ENCODE data around the gene TSR1.
A peak's percentile ranks its signal among the peaks of the same experiment; 100 is the strongest.

TSR1 gene

GRCh38 chr17:2375406-2375805, 39.1 kb upstream of the TSR1 start:
- H3K36me3 ChIP-seq (replicated peaks in 1 of 2; ENCODE audit: control insufficient read depth in 2 of 2, insufficient read depth in 2 of 2, low read length in 2 of 2): peaks cover 47 to 84% of the 10 kb centered on the region in 2 donors

GRCh38 chr17:2374549-2375285, 38.5 kb upstream of the TSR1 start:
- no peak for DNase-seq (ENCODE audit: low spot score)
- H2AK5ac ChIP-seq (ENCODE audit: low read depth, low read length): no peak overlapping the region
- WGBS, 2 donors (ENCODE audit: extremely low coverage in 2 of 2, insufficient read length in 2 of 2, insufficient replicate concordance in 1 of 2): no CpG with 5 or more reads among the region's 11 CpGs
- peak overlapping the region; percentile 34 for H3K23ac ChIP-seq (ENCODE audit: low read depth, low read length, poor library complexity)
- no peak overlapping the region for H3K27ac ChIP-seq (replicated peaks; ENCODE audit: low read length)
- H2AFZ ChIP-seq (ENCODE audit: low read length): no peak overlapping the region
- H3K9me3 ChIP-seq (replicated peaks in 1 of 2; ENCODE audit: control insufficient read depth in 2 of 2, insufficient read depth in 1 of 2, low read depth in 1 of 2, low read length in 2 of 2): peaks cover 0 to 1% of the 10 kb centered on the region in 2 donors
- H4K91ac ChIP-seq (ENCODE audit: low read depth, low read length, poor library complexity): no peak overlapping the region
- no peak overlapping the region for H3K4me3 ChIP-seq (ENCODE audit: low read length in 2 of 2)
- H3K4me1 ChIP-seq (ENCODE audit: control insufficient read depth in 2 of 2, insufficient read depth in 1 of 2, low read depth in 1 of 2, low read length in 2 of 2): peaks cover under 1% of the 10 kb centered on the region in 2 donors
- H3K36me3 ChIP-seq (replicated peaks in 1 of 2; ENCODE audit: control insufficient read depth in 2 of 2, insufficient read depth in 2 of 2, low read length in 2 of 2): peaks cover 48 to 77% of the 10 kb centered on the region in 2 donors
- no peak overlapping the region for H4K8ac ChIP-seq (ENCODE audit: low read depth, low read length)
- no peak overlapping the region for H3K4ac ChIP-seq (ENCODE audit: low read length)
- H3K18ac ChIP-seq (ENCODE audit: low read length): no peak overlapping the region
- H2BK15ac ChIP-seq (ENCODE audit: low read length): no peak overlapping the region
- H2BK5ac ChIP-seq (ENCODE audit: low read length): no peak overlapping the region
- H3K27me3 ChIP-seq (ENCODE audit: control insufficient read depth in 3 of 3, insufficient read depth in 3 of 3, low read depth in 1 of 3, low read length in 3 of 3): no peaks in the 10 kb centered on the region
- H3K79me1 ChIP-seq (ENCODE audit: low read depth, low read length): no peaks in the 10 kb centered on the region
- H3K14ac ChIP-seq (ENCODE audit: low read length): no peak overlapping the region
- no peak overlapping the region for H2BK120ac ChIP-seq (ENCODE audit: low read depth, low read length)
- H3K9ac ChIP-seq (ENCODE audit: low read depth, low read length, poor library complexity): no peak overlapping the region
- H2BK12ac ChIP-seq (ENCODE audit: low read length): no peak overlapping the region
- H3K4me2 ChIP-seq (ENCODE audit: insufficient read depth, low read length, poor library complexity, severe bottlenecking): no peak overlapping the region

More at GRCh38 chr17:2375406-2375805, 39.1 kb upstream of the TSR1 start:
- H3K4me1 ChIP-seq (ENCODE audit: control insufficient read depth in 2 of 2, insufficient read depth in 1 of 2, low read depth in 1 of 2, low read length in 2 of 2): no peaks in the 10 kb centered on the region
- no peaks in the 10 kb centered on the region for H3K27me3 ChIP-seq (ENCODE audit: control insufficient read depth in 3 of 3, insufficient read depth in 3 of 3, low read depth in 1 of 3, low read length in 3 of 3)
- WGBS, 2 donors (ENCODE audit: extremely low coverage in 2 of 2, insufficient read length in 2 of 2, insufficient replicate concordance in 1 of 2): no CpG with 5 or more reads among the region's 19 CpGs
- no peak overlapping the region for H3K27ac ChIP-seq (replicated peaks; ENCODE audit: low read length)
- H3K4me3 ChIP-seq (ENCODE audit: low read length in 2 of 2): no peak overlapping the region
- no peak overlapping the region for H3K4me2 ChIP-seq (ENCODE audit: insufficient read depth, low read length, poor library complexity, severe bottlenecking)
- H2AFZ ChIP-seq (ENCODE audit: low read length): no peak overlapping the region
- no peak overlapping the region for H2BK5ac ChIP-seq (ENCODE audit: low read length)
- H3K9me3 ChIP-seq (replicated peaks in 1 of 2; ENCODE audit: control insufficient read depth in 2 of 2, insufficient read depth in 1 of 2, low read depth in 1 of 2, low read length in 2 of 2): peaks cover 0 to 1% of the 10 kb centered on the region in 2 donors
- DNase-seq (ENCODE audit: low spot score): no peak
- no peak overlapping the region for H4K8ac ChIP-seq (ENCODE audit: low read depth, low read length)
- H2BK12ac ChIP-seq (ENCODE audit: low read length): no peak overlapping the region
- H3K14ac ChIP-seq (ENCODE audit: low read length): no peak overlapping the region
- H2BK15ac ChIP-seq (ENCODE audit: low read length): no peak overlapping the region
- H4K91ac ChIP-seq (ENCODE audit: low read depth, low read length, poor library complexity): no peak overlapping the region
- no peak overlapping the region for H3K9ac ChIP-seq (ENCODE audit: low read depth, low read length, poor library complexity)
- no peak overlapping the region for H2BK120ac ChIP-seq (ENCODE audit: low read depth, low read length)
- no peaks in the 10 kb centered on the region for H3K79me1 ChIP-seq (ENCODE audit: low read depth, low read length)
- no peak overlapping the region for H3K4ac ChIP-seq (ENCODE audit: low read length)
- H2AK5ac ChIP-seq (ENCODE audit: low read depth, low read length): no peak overlapping the region
- no peak overlapping the region for H3K18ac ChIP-seq (ENCODE audit: low read length)
- H3K23ac ChIP-seq (ENCODE audit: low read depth, low read length, poor library complexity): peak overlapping the region; percentile 34

- no peaks in the 10 kb centered on the region for H3K27me3 ChIP-seq (ENCODE audit: control insufficient read depth in 3 of 3, insufficient read depth in 3 of 3, low read depth in 1 of 3, low read length in 3 of 3)
- H3K9ac ChIP-seq (ENCODE audit: low read depth, low read length, poor library complexity): no peak overlapping the region
- no peak for DNase-seq (ENCODE audit: low spot score)
- H4K91ac ChIP-seq (ENCODE audit: low read depth, low read length, poor library complexity): no peak overlapping the region
- no peaks in the 10 kb centered on the region for H3K79me1 ChIP-seq (ENCODE audit: low read depth, low read length)
- H3K4me1 ChIP-seq (ENCODE audit: control insufficient read depth in 2 of 2, insufficient read depth in 1 of 2, low read depth in 1 of 2, low read length in 2 of 2): peaks cover 2 to 9% of the 10 kb centered on the region in 2 donors
- H2BK12ac ChIP-seq (ENCODE audit: low read length): no peak overlapping the region
- no peak overlapping the region for H2BK120ac ChIP-seq (ENCODE audit: low read depth, low read length)
- H2AFZ ChIP-seq (ENCODE audit: low read length): no peak overlapping the region
- H3K4me2 ChIP-seq (ENCODE audit: insufficient read depth, low read length, poor library complexity, severe bottlenecking): no peak overlapping the region
- H3K27ac ChIP-seq (replicated peaks; ENCODE audit: low read length): no peak overlapping the region
- H3K4me3 ChIP-seq (ENCODE audit: low read length in 2 of 2): no peak overlapping the region
- peaks cover 0 to 1% of the 10 kb centered on the region in 2 donors for H3K9me3 ChIP-seq (replicated peaks in 1 of 2; ENCODE audit: control insufficient read depth in 2 of 2, insufficient read depth in 1 of 2, low read depth in 1 of 2, low read length in 2 of 2)
- no CpG with 5 or more reads among the region's 18 CpGs for WGBS, 2 donors (ENCODE audit: extremely low coverage in 2 of 2, insufficient read length in 2 of 2, insufficient replicate concordance in 1 of 2)
- H3K23ac ChIP-seq (ENCODE audit: low read depth, low read length, poor library complexity): no peak overlapping the region
- no peak overlapping the region for H3K18ac ChIP-seq (ENCODE audit: low read length)
- H2AK5ac ChIP-seq (ENCODE audit: low read depth, low read length): no peak overlapping the region
- H2BK15ac ChIP-seq (ENCODE audit: low read length): no peak overlapping the region
- H3K36me3 ChIP-seq (replicated peaks in 1 of 2; ENCODE audit: control insufficient read depth in 2 of 2, insufficient read depth in 2 of 2, low read length in 2 of 2): peaks cover 41 to 62% of the 10 kb centered on the region in 2 donors
- no peak overlapping the region for H4K8ac ChIP-seq (ENCODE audit: low read depth, low read length)
- H2BK5ac ChIP-seq (ENCODE audit: low read length): no peak overlapping the region
- no peak overlapping the region for H3K14ac ChIP-seq (ENCODE audit: low read length)
- no peak overlapping the region for H3K4ac ChIP-seq (ENCODE audit: low read length)
Measured at GRCh38 chr17:2373179-2373578, 36.9 kb upstream of the TSR1 start.

- peaks cover 0 to 1% of the 10 kb centered on the region in 2 donors for H3K9me3 ChIP-seq (replicated peaks in 1 of 2; ENCODE audit: control insufficient read depth in 2 of 2, insufficient read depth in 1 of 2, low read depth in 1 of 2, low read length in 2 of 2)
- H3K14ac ChIP-seq (ENCODE audit: low read length): no peak overlapping the region
- no peak overlapping the region for H2AK5ac ChIP-seq (ENCODE audit: low read depth, low read length)
- no peak overlapping the region for H2BK15ac ChIP-seq (ENCODE audit: low read length)
- no peak overlapping the region for H2BK12ac ChIP-seq (ENCODE audit: low read length)
- no peak overlapping the region for H4K91ac ChIP-seq (ENCODE audit: low read depth, low read length, poor library complexity)
- H3K18ac ChIP-seq (ENCODE audit: low read length): no peak overlapping the region
- H4K8ac ChIP-seq (ENCODE audit: low read depth, low read length): no peak overlapping the region
- no peak overlapping the region for H2BK5ac ChIP-seq (ENCODE audit: low read length)
- H3K36me3 ChIP-seq (replicated peaks in 1 of 2; ENCODE audit: control insufficient read depth in 2 of 2, insufficient read depth in 2 of 2, low read length in 2 of 2): peaks cover 37 to 57% of the 10 kb centered on the region in 2 donors
- H2AFZ ChIP-seq (ENCODE audit: low read length): no peak overlapping the region
- WGBS, 2 donors (ENCODE audit: extremely low coverage in 2 of 2, insufficient read length in 2 of 2, insufficient replicate concordance in 1 of 2): no CpG with 5 or more reads among the region's 16 CpGs
- no peak overlapping the region for H3K9ac ChIP-seq (ENCODE audit: low read depth, low read length, poor library complexity)
- H3K23ac ChIP-seq (ENCODE audit: low read depth, low read length, poor library complexity): no peak overlapping the region
- H3K4me1 ChIP-seq (ENCODE audit: control insufficient read depth in 2 of 2, insufficient read depth in 1 of 2, low read depth in 1 of 2, low read length in 2 of 2): peaks cover 2 to 9% of the 10 kb centered on the region in 2 donors
- no peaks in the 10 kb centered on the region for H3K27me3 ChIP-seq (ENCODE audit: control insufficient read depth in 3 of 3, insufficient read depth in 3 of 3, low read depth in 1 of 3, low read length in 3 of 3)
- no peaks in the 10 kb centered on the region for H3K79me1 ChIP-seq (ENCODE audit: low read depth, low read length)
- H3K27ac ChIP-seq (replicated peaks; ENCODE audit: low read length): no peak overlapping the region
- H2BK120ac ChIP-seq (ENCODE audit: low read depth, low read length): no peak overlapping the region
- no peak overlapping the region for H3K4ac ChIP-seq (ENCODE audit: low read length)
- H3K4me3 ChIP-seq (ENCODE audit: low read length in 2 of 2): no peak overlapping the region
- DNase-seq (ENCODE audit: low spot score): no peak
- no peak overlapping the region for H3K4me2 ChIP-seq (ENCODE audit: insufficient read depth, low read length, poor library complexity, severe bottlenecking)
Measured at GRCh38 chr17:2372681-2373080, 36.4 kb upstream of the TSR1 start.
